ENCODE measurements around the gene APIP.

Gene APIP

DNA sequence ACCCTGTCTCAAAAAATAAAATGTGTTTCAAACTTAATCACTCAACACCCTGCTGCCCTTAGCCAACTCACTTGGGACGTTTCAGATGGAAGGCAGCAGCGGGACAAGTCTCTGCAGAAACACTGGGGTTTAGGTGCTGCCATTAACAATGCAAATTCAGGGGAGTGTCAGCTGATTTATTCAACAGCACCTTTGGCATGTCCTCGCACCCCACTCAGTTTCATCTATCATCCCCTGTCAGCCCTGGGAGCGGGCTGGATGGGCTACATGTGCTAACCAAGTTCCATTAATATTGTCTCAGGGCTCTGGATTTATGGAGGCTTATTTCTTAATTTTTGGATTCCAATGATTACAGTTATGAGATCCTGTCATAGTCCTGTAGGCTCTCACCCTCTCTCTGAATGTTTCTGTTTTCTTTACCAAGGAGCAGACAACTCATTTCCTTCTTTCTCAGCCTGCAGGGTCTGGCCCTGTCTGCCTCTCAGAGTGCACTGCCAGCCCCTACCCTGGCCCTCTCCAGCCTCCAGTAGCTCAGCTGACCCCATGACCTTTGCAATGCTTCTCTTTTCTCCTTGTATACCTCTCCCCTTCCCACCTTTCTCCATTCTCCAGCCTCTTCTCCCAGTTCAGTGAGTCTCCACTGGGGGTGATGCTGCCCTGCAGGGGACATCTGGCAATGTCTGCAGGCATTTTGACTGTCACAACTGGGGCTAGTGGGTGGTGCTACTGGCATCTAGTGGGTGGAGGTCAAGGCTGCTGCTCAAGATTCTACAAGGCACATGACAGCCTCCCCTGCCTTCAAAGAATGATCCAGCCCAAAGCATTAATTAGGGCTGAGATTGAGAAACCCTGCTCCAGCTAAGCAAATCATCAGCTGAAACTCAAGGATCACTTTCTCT is 79.0 kb downstream of the APIP start:
- H3K4me3 ChIP-seq (replicated peaks; ENCODE audit: low read depth, low read length) = no peak overlapping the region
- TF ChIP-seq, protein P1, sequence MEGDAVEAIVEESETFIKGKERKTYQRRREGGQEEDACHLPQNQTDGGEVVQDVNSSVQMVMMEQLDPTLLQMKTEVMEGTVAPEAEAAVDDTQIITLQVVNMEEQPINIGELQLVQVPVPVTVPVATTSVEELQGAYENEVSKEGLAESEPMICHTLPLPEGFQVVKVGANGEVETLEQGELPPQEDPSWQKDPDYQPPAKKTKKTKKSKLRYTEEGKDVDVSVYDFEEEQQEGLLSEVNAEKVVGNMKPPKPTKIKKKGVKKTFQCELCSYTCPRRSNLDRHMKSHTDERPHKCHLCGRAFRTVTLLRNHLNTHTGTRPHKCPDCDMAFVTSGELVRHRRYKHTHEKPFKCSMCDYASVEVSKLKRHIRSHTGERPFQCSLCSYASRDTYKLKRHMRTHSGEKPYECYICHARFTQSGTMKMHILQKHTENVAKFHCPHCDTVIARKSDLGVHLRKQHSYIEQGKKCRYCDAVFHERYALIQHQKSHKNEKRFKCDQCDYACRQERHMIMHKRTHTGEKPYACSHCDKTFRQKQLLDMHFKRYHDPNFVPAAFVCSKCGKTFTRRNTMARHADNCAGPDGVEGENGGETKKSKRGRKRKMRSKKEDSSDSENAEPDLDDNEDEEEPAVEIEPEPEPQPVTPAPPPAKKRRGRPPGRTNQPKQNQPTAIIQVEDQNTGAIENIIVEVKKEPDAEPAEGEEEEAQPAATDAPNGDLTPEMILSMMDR (IDR thresholded peaks at IDR 0.05; ENCODE audit: low read depth, low read length, missing control alignments) = no peak
- DNase-seq (ENCODE audit: extremely low read depth, low read depth) = no peak

DNA sequence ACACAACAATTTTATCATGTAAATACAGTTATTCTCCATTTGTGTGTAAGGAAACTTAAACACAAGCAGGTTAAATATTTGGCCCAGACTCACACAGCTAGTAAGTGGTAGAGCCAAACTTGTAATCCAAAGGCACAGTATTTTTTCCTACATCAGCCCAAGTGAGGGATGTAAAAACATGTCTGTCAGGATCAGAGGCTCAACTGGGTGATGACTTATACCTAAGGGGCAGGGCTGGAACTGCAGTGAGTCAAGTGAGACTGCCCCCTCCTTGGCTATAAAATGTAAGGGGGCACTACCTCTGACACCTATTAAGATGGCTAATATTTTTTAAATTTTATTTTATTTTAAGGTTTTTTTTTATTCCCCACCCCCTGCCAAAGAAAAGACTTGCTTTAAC is 82.6 kb downstream of the APIP start:
- H3K4me3 ChIP-seq (replicated peaks; ENCODE audit: low read depth, low read length) = no peak overlapping the region
- DNase-seq (ENCODE audit: extremely low read depth, low read depth) = no peak
- TF ChIP-seq, protein P1 (IDR thresholded peaks at IDR 0.05; ENCODE audit: low read depth, low read length, missing control alignments) = no peak

Data from HFF-Myc (cell line).